GM10266 (cell line): ENCODE data around the gene TXNDC2.
"Not testable (repeated sequence)": the region's sequence is repeated elsewhere in the genome, so short reads cannot be mapped to it uniquely, and the experiment has no call there.

Experiments used
- DNase-seq: peaks from one replicate; pipeline ENCODE4 v3.0.0; 2012; ENCODE audit errors: extremely low spot score
- TF ChIP-seq, protein P1 (sequence below): IDR thresholded peaks from 2 replicates; pipeline ENCODE4 v1.5.1; 2012; ENCODE audit warnings: mild to moderate bottlenecking, low read depth; ENCODE audit not compliant: control insufficient read depth, insufficient read depth; ENCODE audit errors: missing control alignments

Gene TXNDC2

DNA sequence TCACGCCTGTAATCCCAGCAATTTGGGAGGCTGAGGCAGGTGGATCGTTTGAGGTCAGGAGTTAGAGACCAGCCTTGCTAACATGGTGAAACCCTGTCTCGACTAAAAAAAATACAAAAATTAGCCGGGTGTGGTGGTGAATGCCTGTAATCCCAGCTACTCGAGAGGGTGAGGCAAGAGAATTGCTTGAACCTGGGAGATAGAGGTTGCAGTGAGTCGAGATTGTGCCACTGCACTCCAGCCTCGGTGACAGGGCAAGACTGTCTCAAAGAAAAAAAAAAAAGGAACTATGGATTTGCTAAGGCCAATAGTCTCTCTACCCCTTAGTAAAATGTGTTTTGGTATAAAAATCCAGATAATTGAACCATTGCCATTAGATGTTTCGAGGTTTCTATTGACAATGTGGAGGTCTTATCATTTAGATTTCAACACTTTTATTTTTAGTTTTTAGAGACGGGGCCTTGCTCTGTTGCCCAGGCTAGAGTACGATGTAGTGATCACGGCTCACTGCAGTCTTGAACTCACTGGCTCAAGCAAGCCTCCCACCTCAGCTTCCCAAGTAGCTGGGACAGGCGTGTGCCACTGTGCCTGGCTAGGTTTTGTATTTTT lies 1.1 kb upstream of the TXNDC2 start:
- no peak for DNase-seq
- TF ChIP-seq, protein P1, sequence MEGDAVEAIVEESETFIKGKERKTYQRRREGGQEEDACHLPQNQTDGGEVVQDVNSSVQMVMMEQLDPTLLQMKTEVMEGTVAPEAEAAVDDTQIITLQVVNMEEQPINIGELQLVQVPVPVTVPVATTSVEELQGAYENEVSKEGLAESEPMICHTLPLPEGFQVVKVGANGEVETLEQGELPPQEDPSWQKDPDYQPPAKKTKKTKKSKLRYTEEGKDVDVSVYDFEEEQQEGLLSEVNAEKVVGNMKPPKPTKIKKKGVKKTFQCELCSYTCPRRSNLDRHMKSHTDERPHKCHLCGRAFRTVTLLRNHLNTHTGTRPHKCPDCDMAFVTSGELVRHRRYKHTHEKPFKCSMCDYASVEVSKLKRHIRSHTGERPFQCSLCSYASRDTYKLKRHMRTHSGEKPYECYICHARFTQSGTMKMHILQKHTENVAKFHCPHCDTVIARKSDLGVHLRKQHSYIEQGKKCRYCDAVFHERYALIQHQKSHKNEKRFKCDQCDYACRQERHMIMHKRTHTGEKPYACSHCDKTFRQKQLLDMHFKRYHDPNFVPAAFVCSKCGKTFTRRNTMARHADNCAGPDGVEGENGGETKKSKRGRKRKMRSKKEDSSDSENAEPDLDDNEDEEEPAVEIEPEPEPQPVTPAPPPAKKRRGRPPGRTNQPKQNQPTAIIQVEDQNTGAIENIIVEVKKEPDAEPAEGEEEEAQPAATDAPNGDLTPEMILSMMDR, result no peak

DNA sequence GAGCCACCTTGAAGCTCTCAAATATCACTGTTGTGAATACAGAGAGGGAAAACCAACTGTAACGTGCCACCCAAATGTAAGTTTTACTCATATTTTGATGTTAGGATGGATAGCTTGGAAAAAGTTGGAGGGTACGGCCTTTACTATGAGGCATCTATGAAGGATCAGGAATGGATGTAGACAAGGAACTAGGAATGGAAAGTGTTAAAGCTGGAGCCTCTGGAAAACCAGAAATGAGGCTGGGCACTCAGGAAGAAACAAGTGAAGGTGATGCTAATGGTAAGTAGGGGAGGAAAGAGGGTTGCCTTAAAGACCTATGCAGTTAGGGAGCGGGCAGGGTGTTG lies 204 bp downstream of the TXNDC2 start:
- no peak for DNase-seq
- TF ChIP-seq, protein P1, result no peak

DNA sequence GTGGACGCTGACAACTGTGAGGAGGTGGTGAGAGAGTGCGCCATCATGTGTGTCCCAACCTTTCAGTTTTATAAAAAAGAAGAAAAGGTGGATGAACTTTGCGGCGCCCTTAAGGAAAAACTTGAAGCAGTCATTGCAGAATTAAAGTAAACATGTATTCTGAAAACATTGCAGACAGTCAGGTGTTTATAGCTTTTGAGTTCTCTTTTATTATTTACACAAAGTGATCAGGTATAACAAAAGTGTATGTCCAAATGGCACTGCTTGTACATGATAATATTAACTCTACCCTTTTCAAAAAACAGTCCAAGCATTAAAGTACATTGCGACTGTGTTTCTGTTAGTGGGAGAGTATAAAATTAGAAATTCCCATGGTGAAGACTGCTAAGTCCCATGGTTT lies 2.2 kb downstream of the TXNDC2 start:
- TF ChIP-seq, protein P1, result no peak
- no peak for DNase-seq

DNA sequence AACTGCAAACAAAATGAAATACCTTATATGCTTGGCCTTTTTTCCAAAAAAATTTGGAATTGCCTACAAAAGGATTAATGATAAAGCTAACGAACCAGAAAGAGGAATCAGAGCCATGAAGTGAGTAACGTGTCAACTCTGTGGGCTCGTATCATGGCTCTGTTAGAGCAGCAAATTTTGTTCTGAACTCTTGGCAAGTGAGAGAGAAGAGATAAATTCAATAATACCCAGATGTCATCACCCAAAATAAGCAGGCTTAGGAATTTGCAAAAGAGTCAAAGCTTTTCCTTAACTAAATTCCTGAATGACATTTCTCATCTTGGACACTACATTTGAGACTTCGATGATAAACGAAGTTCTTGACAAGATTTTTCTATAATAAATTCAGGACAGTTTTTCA lies 4.4 kb downstream of the TXNDC2 start:
- no peak for DNase-seq
- TF ChIP-seq, protein P1, result no peak

DNA sequence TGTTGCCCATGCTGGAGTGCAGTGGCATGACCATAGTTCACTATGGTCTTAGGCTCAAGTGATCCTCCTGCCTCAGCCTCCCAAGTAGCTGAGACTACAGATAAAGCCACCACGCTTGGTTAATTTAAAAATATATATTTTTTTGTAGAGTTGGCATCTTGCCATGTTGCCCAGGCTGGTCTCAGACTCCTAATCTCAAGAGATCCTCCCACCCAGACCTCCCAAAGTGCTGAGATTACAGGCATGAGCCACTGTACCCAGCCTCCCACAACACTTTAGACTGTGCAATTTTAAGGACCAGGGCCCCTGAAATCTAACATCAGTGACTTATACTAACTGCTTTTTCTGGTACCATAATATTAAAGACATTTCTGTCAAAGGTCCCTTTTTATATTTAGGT lies 5.2 kb downstream of the TXNDC2 start:
- no peak for DNase-seq
- TF ChIP-seq, protein P1, result no peak

DNA sequence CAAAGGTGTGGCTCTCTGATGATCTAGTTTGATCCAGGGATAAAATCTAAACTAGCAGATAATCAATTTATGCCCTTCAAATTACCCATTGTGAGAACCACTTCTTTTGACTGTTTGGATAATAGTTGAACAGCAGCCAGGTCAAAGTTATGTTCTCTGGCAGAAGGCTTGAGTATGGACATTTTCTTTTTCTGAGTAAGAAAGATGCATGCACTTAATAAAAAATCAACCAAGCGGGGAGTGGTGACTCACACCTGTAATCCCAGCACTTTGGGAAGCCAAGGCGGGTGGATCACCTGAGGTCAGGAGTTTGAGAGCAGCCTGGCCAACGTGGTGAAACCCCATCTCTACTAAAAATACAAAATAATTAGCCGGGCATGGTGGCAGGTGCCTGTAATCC lies 5.7 kb downstream of the TXNDC2 start:
- not testable (repeated sequence) for DNase-seq

DNA sequence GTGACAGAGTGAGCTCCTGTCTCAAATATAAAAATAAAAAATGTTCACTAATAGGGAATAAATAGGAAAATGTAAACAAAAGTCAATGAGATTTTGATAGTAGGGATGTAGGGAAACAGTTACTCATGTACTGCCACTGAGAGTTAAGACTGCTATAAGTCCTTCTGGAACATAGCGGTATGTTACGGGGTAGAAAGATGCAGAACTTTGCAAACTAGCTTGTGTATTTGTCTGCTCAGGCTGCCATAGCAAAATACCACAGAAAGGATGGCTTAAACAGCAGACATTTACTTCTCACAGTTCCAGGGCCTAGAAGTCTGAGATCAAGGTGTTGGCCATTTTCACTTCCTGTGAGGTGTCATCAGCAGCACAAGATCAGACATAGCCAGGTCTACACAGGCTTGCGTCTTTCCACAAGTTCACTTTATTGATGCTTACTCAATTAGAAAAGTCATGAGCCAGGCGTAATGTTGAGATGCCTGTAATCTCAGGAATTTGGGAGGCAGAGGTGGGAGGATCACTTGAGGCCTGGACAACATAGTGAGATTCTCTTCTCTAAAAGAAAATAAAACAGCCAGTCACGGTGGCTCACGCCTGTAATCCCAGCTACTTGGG lies 8.8 kb downstream of the TXNDC2 start:
- TF ChIP-seq, protein P1, result no peak
- DNase-seq, result no peak

DNA sequence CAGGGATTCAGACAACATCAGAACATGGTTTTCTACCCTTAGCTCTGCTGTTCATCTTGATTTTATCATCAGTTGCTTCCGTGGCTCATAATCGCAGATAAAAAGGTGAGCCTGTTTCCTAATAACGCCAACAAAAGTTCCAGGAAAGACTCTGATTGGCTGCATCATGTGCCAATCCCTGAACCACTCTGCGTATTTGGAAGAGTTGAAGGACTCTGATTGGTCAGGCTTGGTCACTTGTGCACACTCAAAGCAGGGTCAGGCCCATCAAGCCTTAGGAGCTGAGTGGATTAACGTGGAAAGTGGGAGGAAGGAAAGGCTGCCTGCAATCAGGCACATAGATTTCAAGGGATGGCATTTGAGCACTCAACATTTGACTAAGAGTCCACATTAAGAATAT lies 11.4 kb downstream of the TXNDC2 start:
- no peak for DNase-seq

DNA sequence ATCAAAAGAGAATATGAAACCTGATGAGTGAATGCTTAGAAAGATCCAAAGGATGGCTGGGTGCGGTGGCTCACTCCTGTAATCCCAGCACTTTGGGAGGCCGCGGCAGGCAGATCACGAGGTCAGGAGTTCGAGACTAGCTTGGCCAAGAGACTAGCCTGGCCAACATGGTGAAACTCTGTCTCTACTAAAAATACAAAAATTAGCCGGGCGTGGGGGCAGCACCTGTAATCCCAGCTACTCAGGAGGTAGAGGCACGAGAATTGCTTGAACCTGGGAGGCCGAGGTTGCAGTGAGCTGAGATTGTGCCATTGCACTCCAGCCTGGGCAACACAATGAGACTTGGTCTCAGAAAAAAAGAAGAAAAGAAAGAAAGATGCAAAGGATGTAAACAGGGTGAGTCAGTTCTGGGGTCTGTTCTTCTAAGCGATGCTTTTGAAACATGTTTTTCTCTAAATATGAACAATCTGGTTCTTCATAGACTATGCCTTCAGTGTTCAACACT lies 12.1 kb downstream of the TXNDC2 start:
- DNase-seq, result not testable (repeated sequence)

More for the DNA sequence above, 11.4 kb downstream of the TXNDC2 start:
- TF ChIP-seq, protein P1, result no peak
